DND-41 (cell line): Measurements from ENCODE around the gene ARHGEF7.

ENCODE experiments used
- ATAC-seq: fragments of 200-7000 bp; cut with Tn5 transposase; 3 replicates; pipeline ENCODE4 v1.9.1; 2021; ENCODE audit warnings: low read depth; ENCODE audit not compliant: insufficient read depth
- DNase-seq: peaks from one replicate; pipeline ENCODE4 v3.0.0-alpha.2; 2020
- H2AFZ ChIP-seq: 2 replicates; pipeline ENCODE4 v1.6.0; 2012; ENCODE audit warnings: low read depth, low read length
- H3K27ac ChIP-seq: 2 replicates; pipeline ENCODE4 v1.5.1; 2012; ENCODE audit warnings: low read length, inconsistent platforms
- H3K27me3 ChIP-seq: fragments of 200-600 bp; sonication (generic); 2 replicates; pipeline ENCODE4 v1.6.0; 2012; ENCODE audit warnings: low read length, mild to moderate bottlenecking, inconsistent platforms; ENCODE audit not compliant: insufficient read depth, poor library complexity
- H3K36me3 ChIP-seq: 2 replicates; pipeline ENCODE4 v1.5.1; 2012; ENCODE audit warnings: low read length, inconsistent platforms; ENCODE audit not compliant: insufficient read depth
- H3K4me1 ChIP-seq: 2 replicates; pipeline ENCODE4 v1.5.1; 2012; ENCODE audit warnings: mild to moderate bottlenecking, low read length; ENCODE audit not compliant: insufficient read depth
- H3K4me2 ChIP-seq: 2 replicates; pipeline ENCODE4 v1.6.0; 2012; ENCODE audit warnings: mild to moderate bottlenecking, moderate library complexity, low read length, inconsistent platforms; ENCODE audit not compliant: insufficient read depth
- H3K4me3 ChIP-seq, 2 experiments: fragments of 200-600 bp in 1 of 2; shearing (Covaris generic) in 1 of 2; 2 replicates each; pipeline ENCODE4 v1.5.1; 2012 to 2016; ENCODE audit warnings: inconsistent platforms in 2 of 2, low read length in 2 of 2, mild to moderate bottlenecking in 2 of 2, low read depth in 1 of 2, moderate library complexity in 1 of 2
- H3K79me2 ChIP-seq: 2 replicates; pipeline ENCODE4 v1.6.0; 2012; ENCODE audit warnings: low read length, inconsistent platforms; ENCODE audit not compliant: insufficient read depth
- H3K9ac ChIP-seq: 2 replicates; pipeline ENCODE4 v1.6.0; 2012; ENCODE audit warnings: low read depth, mild to moderate bottlenecking, inconsistent platforms, low read length, moderate library complexity
- H3K9me3 ChIP-seq: 2 replicates; pipeline ENCODE4 v1.5.1; 2012; ENCODE audit warnings: low read length, moderate library complexity, mild to moderate bottlenecking, inconsistent platforms; ENCODE audit not compliant: insufficient read depth, severe bottlenecking
- H4K20me1 ChIP-seq: 2 replicates; pipeline ENCODE4 v1.6.0; 2012; ENCODE audit warnings: low read length; ENCODE audit not compliant: insufficient read depth
- CTCF ChIP-seq: IDR thresholded peaks from 2 replicates; pipeline ENCODE4 v1.5.1; 2012; ENCODE audit warnings: borderline replicate concordance, low read length, moderate library complexity, mild to moderate bottlenecking; ENCODE audit not compliant: poor library complexity, severe bottlenecking; ENCODE audit errors: extremely low read depth
- EZH2 ChIP-seq: IDR thresholded peaks from 3 replicates; pipeline ENCODE4 v1.6.1; 2012; ENCODE audit warnings: borderline replicate concordance, low read depth, mild to moderate bottlenecking, moderate library complexity, low read length, inconsistent platforms; ENCODE audit not compliant: severe bottlenecking

Gene ARHGEF7

DNA sequence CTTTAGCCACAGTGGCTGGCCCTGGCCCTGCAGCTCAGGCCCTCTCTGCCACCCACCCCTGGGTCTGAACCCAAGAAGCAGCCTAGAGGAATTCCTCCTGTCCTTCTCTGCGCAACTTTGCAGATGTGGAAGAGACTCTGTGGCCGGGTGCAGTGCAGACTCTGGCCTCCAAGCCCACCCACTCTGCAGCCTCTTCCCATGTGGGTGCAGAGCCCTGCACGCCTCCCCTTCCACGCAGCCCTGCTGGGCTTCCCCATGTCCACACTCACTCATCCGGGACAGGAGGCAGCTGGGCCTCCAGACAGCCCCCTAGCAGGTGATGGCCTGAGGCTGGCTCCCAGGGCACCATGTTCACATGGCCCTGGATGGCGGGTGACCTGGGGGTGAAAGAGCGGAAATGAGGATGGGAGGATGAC lies 207.8 kb downstream of the ARHGEF7 start:
- DNase-seq = no peak
- TF ChIP-seq CTCF = no peak
- TF ChIP-seq EZH2 = no peak
- peak overlapping the region; percentile 57 for H3K4me2 ChIP-seq

GRCh38 chr13:111323549-111323948 lies 208.4 kb downstream of the ARHGEF7 start:
- no peaks in the 10 kb centered on the region for H3K9me3 ChIP-seq
- DNase-seq (no peak), ATAC-seq (peak; percentile 29)
- 0 out of 2 replicates have a peak, but pooled peaks cover 7% of the 10 kb centered on the region for H4K20me1 ChIP-seq
- H2AFZ ChIP-seq = peak overlapping the region; percentile 38; the same call in 1 of the 2 replicates
- peak overlapping the region; percentile 46; the same call in 1 of the 2 replicates for H3K9ac ChIP-seq
- H3K27me3 ChIP-seq = no peaks in the 10 kb centered on the region
- TF ChIP-seq CTCF = no peak
- no peak for TF ChIP-seq EZH2
- no peaks in the 10 kb centered on the region for H3K36me3 ChIP-seq
- peak overlapping the region; percentile 57 for H3K4me2 ChIP-seq
- peaks cover 33% of the 10 kb centered on the region for H3K4me1 ChIP-seq
- H3K4me3 ChIP-seq = peak overlapping the region in 1 of 2 experiments; percentile 50; a peak in 2 of 4 replicates
- H3K79me2 ChIP-seq = no peaks in the 10 kb centered on the region
- peak overlapping the region; percentile 59; the same call in 1 of the 2 replicates for H3K27ac ChIP-seq

More for the DNA sequence above, 207.8 kb downstream of the ARHGEF7 start:
- H3K4me3 ChIP-seq = peak overlapping the region in 1 of 2 experiments; percentile 50; a peak in 1 of 4 replicates
- peak overlapping the region; percentile 59; the same call in 1 of the 2 replicates for H3K27ac ChIP-seq
- no peak overlapping the region for H2AFZ ChIP-seq
- ATAC-seq = no peak
- H3K9me3 ChIP-seq = no peaks in the 10 kb centered on the region
- H4K20me1 ChIP-seq = 0 out of 2 replicates have a peak, but pooled peaks cover 7% of the 10 kb centered on the region
- H3K27me3 ChIP-seq = no peaks in the 10 kb centered on the region
- no peaks in the 10 kb centered on the region for H3K79me2 ChIP-seq
- no peaks in the 10 kb centered on the region for H3K36me3 ChIP-seq
- peak overlapping the region; percentile 46; the same call in 1 of the 2 replicates for H3K9ac ChIP-seq
- peaks cover 33% of the 10 kb centered on the region for H3K4me1 ChIP-seq

GRCh38 chr13:111323950-111324651 lies 209.0 kb downstream of the ARHGEF7 start:
- peak overlapping the region; percentile 57 for H3K4me2 ChIP-seq
- H3K27ac ChIP-seq = peak overlapping the region; percentile 59; the same call in 1 of the 2 replicates
- peaks cover 33% of the 10 kb centered on the region for H3K4me1 ChIP-seq
- peak overlapping the region in 1 of 2 experiments; percentile 50; a peak in 2 of 4 replicates for H3K4me3 ChIP-seq
- H3K9me3 ChIP-seq = no peaks in the 10 kb centered on the region
- H2AFZ ChIP-seq = peak overlapping the region; percentile 38; the same call in 1 of the 2 replicates
- ATAC-seq (peak; percentile 84), DNase-seq (peak; percentile 63)
- TF ChIP-seq EZH2 (no peak), CTCF (no peak)
- 0 out of 2 replicates have a peak, but pooled peaks cover 7% of the 10 kb centered on the region for H4K20me1 ChIP-seq
- peak overlapping the region; percentile 46; the same call in 1 of the 2 replicates for H3K9ac ChIP-seq
- H3K36me3 ChIP-seq = no peaks in the 10 kb centered on the region
- no peaks in the 10 kb centered on the region for H3K79me2 ChIP-seq
- H3K27me3 ChIP-seq = no peaks in the 10 kb centered on the region
